CD4-positive, alpha-beta T cell treated with Interleukin-4 for 1 hour (primary cell): ENCODE measurements around the gene SAYSD1.
A peak's percentile ranks its signal among the peaks of the same experiment; 100 is the strongest.

ENCODE experiments used
- DNase-seq, 2 donors: peaks; one replicate each; pipeline ENCODE4 v3.0.0-alpha.2; 2020 to 2022

SAYSD1 gene

GRCh38 chr6:39077882-39078594 is 36.9 kb downstream of the SAYSD1 start:
- DNase-seq = no peak

DNA sequence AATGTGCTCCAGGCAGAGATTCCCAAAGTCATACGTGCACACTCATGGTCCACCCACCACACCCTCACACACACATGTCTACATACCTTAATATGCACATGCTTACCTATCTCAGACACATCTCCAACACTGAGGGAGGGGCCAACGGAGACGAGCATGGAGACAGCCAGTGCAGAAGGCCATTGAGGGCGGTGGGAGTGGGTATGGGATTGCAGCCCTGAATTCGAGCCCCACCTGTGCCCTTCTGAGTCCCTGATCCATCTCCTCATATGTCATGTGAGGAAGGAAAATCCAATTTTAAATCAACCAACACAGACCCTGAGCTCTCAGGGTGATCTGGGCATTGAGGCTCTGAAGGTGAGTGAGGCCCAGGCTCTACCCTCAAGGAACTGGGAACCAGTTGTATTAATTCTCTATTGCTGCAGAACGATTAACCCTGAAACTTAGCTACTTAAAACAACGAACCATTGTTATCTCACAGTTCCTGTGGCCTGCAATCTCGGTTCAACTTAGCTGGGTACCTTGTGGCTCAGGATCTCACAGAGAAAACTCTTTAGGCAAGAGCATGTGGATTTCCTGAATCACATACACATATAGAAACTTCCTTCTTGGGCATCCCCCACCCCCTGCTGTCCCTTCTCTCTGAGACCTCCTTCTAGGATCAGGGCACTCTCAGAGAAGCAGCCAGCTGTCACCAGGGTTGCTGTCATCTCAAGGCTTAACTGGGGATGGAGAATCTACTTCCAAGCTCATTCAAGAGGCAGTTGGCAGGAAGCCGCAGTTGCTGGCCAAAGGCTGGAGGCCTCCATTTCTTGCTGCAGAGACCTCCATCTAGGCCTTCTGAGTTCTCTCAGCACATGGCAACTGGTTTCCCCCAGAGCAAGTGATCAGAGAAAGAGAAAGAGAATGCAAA is 38.1 kb downstream of the SAYSD1 start:
- DNase-seq = no peak

- DNase-seq = no peak
Observed at GRCh38 chr6:39075807-39076622, 39.0 kb downstream of the SAYSD1 start.

DNA sequence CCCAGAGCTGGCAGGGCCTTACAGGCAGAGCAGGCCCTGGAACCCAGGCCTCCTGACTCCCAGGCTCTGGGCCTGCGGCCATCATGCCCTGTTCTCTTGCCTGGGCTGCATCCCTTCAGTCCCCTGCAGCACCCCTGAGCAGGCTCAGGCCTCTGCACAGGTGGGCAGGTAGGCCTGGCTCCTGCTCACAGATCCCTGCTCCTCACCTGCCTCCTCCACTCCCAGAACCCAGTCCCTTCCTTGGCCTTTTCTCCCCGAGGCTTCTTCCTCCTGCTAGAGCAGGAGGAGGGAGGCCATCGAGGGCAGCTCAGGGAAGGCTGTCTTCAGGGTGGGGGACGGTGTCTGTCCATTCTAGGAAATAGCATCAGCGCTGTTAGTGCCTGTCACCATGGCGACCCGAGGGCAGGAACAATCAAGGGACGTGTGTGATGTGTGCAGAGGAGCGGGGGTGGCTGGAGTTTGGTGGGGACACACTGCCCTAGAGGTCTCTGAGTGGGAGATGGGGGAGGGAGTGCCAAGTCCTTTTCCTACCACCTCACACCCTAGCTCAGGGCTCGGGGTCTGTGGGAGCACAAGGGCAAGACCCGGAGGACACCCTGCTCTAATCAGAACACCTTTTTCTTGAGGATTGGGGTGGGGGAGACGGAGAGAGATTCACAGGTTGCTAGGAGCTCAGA is 39.8 kb downstream of the SAYSD1 start:
- no peak for DNase-seq

- no peak for DNase-seq
Observed at GRCh38 chr6:39074486-39074885, 40.5 kb downstream of the SAYSD1 start.

DNA sequence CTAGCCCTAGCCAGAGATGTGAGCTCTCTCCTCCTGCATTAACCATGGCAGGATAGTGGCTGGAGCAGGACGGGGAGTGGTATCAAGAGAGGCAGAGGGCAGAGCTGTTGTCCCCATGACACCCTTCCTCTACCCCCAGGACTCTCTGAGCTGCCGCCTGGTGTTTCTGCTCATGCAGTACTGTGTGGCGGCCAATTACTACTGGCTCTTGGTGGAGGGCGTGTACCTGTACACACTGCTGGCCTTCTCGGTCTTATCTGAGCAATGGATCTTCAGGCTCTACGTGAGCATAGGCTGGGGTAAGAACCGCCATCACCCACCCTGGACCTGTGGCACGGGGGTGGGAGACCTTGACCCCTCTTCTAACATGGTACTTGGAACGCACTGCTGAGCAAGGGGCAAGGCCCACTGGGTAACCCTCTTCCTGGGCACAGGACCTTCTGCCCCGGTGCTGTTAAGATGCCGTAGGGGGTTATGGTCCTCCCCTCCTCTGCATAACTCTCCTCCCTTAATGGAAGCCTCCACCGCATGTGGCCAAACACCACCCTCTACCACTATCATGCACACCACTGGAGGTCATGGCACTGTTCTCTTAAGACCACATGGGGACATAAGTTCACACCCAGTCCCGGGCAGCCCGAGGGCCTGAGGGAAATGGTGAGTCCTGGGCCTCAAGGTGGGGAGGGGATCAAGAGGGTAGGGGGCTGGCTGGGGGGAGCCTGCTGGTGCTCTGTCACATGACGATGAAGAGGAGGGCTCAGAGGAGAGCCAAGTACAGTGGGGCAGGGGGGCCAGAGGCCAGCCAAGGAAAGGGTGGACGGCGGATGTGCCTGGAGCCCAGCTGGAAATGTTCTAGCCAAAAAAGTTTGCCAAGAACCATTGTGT is 41.3 kb downstream of the SAYSD1 start:
- DNase-seq = no peak

- peak in 1 of 2 donors; percentile 9 for DNase-seq
Observed at GRCh38 chr6:39072830-39073229, 42.2 kb downstream of the SAYSD1 start.

DNA sequence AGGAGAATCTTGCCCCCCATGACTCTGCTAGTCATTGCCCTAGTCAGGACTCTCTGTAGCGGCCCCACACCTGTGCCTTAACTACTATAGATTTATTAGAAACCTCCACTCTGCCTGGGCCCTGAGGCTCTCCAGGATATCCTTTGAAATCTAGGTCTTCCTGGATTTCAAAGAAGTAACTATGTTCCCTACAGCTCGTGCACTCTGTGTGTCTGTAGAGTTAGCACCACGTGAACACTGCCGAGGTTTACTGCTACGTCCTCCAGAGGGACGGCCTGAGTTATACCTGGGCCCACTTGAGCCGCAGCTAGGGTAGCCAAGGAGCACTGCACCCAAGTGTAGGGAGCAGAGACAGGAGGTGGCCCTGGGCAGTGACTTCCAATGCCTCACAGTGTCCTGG is 46.6 kb downstream of the SAYSD1 start:
- no peak for DNase-seq

DNA sequence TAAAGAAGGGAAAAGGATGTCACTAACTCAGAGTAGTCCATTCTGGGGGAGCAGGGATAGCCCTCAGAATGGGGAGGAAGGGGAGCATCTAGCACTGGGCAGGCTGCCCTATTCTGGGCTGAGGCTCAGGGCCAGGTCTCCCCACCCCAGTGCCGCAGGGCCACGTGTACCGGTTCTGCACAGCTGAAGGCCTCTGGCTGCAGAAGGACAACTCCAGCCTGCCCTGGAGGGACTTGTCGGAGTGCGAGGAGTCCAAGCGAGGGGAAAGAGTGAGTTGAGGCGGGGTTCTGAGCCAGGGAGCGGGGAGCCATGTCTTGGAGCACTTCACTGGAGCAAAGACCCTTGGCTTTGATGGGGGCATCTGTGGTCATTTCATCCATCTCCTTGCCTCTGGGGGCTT is 49.4 kb downstream of the SAYSD1 start:
- no peak for DNase-seq

- DNase-seq = no peak
Observed at GRCh38 chr6:39063526-39063925, 51.5 kb downstream of the SAYSD1 start.

DNA sequence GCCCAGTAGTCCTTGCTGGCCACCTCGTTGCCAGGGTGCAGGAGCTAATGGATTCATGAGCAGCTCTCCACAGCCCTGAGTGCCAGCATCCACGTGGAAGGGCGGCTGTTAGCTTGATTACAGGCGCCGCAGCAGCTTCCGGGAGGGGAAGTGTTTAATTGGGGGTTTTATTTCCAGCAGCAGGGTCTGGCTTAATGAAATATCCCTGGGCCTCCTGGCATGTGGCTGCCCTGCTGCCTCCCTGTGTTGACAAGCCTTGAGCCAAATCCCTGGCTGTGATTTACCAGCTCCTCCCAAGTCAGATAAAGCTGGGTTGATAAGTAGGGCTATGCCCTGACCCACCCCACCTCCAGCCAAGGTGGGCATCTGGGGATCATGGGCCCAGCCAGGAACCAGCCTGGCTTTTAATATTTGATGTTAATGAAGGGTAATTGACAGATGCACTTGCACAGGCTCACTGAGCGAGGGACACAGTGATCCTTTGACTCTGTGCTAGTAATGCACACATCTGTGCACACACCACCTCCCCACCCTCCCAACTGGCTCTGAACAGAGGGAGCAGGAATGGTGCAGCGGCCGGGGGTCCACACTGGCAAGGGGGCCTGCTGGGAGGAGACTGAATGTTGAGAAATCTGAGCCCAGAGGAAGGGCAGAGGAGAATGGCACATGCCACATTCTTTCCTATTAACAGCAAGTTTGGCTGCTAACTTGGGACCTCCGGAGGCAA is 52.8 kb downstream of the SAYSD1 start:
- DNase-seq = no peak

DNA sequence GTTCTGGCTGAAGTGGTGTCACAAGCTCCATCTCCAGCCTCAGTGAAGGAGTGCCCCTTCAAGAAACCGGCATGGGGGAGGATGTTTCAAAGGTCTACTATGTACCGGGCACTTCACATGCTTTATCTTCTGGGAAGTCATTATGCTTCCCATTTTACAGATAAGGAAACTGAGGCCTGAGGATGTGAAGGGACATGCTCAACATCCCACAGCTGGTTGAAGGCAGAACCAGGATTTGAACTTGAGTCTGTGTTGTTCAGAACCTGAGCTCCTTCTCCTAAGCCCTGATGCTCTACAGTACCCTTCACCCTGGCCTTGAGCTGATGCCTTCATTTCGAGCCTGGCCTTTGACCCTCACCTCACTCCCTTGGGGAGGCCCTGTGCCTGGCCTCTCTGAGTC is 53.4 kb downstream of the SAYSD1 start:
- no peak for DNase-seq

DNA sequence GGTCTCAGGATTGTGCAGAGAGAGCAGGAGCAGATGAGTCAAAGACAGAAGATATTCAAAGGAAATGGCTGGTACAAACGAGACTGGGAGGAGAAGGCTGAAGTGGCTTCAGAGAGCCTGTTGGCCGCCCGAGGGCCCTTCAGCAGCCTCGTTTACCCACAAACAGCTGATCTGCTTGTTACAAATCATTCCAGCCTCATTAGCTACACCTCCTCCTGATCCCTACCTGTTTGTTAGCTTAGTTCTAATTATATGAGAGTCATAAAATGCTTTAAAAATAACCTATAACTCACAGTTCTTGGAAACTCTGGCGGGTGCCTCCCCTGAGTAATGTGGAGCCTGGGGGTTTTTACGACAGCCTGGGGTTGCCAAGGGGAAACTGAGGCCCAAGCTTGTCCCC is 53.8 kb downstream of the SAYSD1 start:
- no peak for DNase-seq

GRCh38 chr6:39060467-39061160 is 54.4 kb downstream of the SAYSD1 start:
- no peak for DNase-seq

DNA sequence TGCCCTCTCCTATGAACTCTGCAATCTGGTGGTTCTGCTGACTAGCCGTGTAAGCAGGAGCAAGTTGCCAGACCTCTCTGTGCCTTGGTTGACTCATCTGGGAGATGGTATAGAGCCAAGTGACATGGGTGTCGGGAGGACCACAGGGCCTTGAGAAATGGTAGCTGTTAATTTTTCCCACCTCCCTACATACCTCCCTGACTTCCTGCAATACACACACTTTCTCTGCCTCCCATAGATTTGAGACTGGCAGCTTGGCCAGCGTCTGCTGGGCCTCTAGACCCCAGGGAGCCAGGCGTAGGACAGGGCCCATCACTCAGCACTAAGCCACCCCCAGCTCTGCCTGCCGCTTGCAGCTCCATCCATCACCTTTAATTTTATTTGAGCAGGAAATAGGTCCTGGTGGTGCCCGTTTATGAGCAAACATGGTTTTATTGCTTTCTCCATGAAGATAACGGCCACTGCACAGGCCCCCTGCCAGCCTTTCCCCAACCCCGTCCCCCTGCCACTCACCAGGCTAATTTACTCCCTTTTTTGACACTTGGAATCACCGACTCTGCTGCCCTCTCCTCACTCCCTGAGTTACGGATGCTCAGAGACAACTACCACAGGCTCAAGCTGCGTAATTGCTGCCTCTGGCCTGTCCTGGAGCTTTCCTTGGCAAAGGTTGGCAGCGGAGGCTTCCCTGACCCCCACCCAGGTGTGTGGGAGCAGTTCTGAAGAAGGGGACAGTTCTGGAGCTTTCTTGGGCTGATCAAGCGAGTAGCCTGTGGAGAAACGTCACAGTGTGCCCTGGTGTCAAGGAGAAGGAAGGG is 55.3 kb downstream of the SAYSD1 start:
- no peak for DNase-seq

GRCh38 chr6:39058471-39059147 is 56.4 kb downstream of the SAYSD1 start:
- no peak for DNase-seq

DNA sequence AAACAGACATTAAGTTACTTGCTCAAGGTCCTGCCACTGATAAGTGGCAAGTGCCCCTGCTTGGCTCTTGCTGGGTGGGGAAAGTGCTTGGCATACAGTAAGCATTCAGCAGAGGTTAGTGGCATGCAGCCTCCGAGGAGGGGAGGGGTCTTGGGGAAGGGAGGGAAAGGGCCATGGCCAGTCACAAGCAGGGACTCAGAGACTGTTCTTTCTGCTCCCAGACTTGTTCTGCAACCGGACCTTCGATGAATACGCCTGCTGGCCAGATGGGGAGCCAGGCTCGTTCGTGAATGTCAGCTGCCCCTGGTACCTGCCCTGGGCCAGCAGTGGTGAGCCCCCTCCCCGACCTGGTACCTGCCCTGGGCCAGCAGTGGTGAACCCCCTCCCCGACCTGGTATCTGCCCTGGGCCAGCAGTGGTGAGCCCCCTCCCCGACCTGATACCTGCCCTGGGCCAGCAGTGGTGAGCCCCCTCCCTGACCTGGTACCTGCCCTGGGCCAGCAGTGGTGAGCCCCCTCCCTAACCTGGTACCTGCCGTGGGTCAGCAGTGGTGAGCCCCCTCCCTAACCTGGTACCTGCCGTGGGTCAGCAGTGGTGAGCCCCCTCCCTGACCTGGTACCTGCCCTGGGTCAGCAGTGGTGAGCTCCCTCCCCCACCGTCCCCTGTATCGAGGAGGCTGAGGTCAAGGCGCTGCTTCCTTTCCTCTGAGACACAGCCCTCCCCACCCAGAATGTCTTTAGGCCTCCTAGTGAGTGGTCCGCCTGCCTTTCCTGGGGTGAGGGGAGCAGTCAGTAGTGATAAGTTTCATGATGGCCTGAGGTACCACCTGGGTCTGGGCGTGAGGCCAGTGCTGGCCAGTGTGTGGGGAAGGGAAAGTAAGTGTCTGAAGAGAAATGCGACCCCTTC is 57.5 kb downstream of the SAYSD1 start:
- DNase-seq = no peak

DNA sequence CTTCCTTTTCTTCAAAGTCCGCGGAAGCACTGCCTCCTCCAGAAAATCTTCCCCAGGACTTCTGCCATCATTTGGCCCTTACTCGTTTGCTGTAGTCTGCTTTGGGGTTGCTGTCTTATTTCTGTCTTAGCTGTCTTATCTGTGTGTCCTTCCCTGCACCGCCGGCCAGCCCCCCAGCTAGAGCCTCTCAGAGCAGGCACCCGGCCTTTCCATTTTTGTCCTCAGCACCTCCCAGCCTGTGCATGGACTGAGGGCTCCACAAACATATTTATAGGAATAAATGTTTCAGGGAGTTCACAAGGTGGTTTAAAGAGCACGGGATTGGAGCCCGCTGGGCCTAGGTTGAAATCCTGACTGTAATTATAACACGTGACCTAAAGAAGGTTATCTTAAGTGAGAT is 58.3 kb downstream of the SAYSD1 start:
- DNase-seq = no peak
